Middle frontal gyrus (tissue), 1 donor: Measurements from ENCODE around the gene IFNA4.
"Not testable (repeated sequence)": the region's sequence is repeated elsewhere in the genome, so short reads cannot be mapped to it uniquely, and the experiment has no call there.

ENCODE experiments used
- DNase-seq: peaks from one replicate; pipeline ENCODE4 v3.0.0-alpha.2; 2015; ENCODE audit warnings: low spot score; ENCODE audit errors: extremely low spot score

Gene IFNA4

GRCh38 chr9:21187487-21187886, at the start of gene IFNA4:
Gene IFNA4, minus strand, starts transcription at chr9:21187587. Its CDS starts 56 bp downstream, at chr9:21187531.
- DNase-seq, result not testable (repeated sequence)

- DNase-seq, result not testable (repeated sequence)
These were observed 49.0 kb upstream of the IFNA4 start for GRCh38 chr9:21236360-21236714.

GRCh38 chr9:21235468-21236359, 48.3 kb upstream of the IFNA4 start:
- DNase-seq, result peak; percentile 8

- no peak for DNase-seq
These were observed 46.8 kb upstream of the IFNA4 start for GRCh38 chr9:21234153-21234687.

- DNase-seq, result no peak
These were observed 45.9 kb upstream of the IFNA4 start for GRCh38 chr9:21233258-21233657.

- DNase-seq, result no peak
These were observed 40.7 kb upstream of the IFNA4 start, which contains the start of gene IFNA17 for GRCh38 chr9:21228122-21228521. Gene IFNA17, minus strand, starts transcription at chr9:21228222. Its CDS starts 49 bp downstream, at chr9:21228173.

- not testable (repeated sequence) for DNase-seq
These were observed 29.8 kb upstream of the IFNA4 start, which contains the start of gene IFNA16 for GRCh38 chr9:21217211-21217610. Gene IFNA16, minus strand, starts transcription at chr9:21217311. Its CDS starts 6 bp downstream, at chr9:21217305.

GRCh38 chr9:21213411-21214326, 26.3 kb upstream of the IFNA4 start:
- DNase-seq, result not testable (repeated sequence)

GRCh38 chr9:21212160-21212559, 24.8 kb upstream of the IFNA4 start:
- DNase-seq, result not testable (repeated sequence)

GRCh38 chr9:21210782-21211181, 23.4 kb upstream of the IFNA4 start:
- DNase-seq, result not testable (repeated sequence)

- DNase-seq, result no peak
These were observed 22.9 kb upstream of the IFNA4 start for GRCh38 chr9:21210311-21210710.

GRCh38 chr9:21207043-21207442, 19.7 kb upstream of the IFNA4 start, which contains the start of gene IFNA10:
Gene IFNA10, minus strand, starts transcription at chr9:21207143. Its CDS starts 46 bp downstream, at chr9:21207097.
- DNase-seq, result not testable (repeated sequence)

- DNase-seq, result no peak
These were observed 17.8 kb upstream of the IFNA4 start for GRCh38 chr9:21205204-21205603.

- DNase-seq, result not testable (repeated sequence)
These were observed 14.7 kb upstream of the IFNA4 start, which contains the start of gene IFNA7 for GRCh38 chr9:21202105-21202504. Gene IFNA7, minus strand, starts transcription at chr9:21202205. Its CDS starts 40 bp downstream, at chr9:21202165.

- not testable (repeated sequence) for DNase-seq
These were observed 7.7 kb upstream of the IFNA4 start for GRCh38 chr9:21194867-21195776.

GRCh38 chr9:21182810-21183736, 4.3 kb downstream of the IFNA4 start:
- DNase-seq, result not testable (repeated sequence)

GRCh38 chr9:21174671-21175070, 12.7 kb downstream of the IFNA4 start:
- no peak for DNase-seq

GRCh38 chr9:21172156-21172555, 15.2 kb downstream of the IFNA4 start:
- no peak for DNase-seq

- DNase-seq, result no peak
These were observed 16.0 kb downstream of the IFNA4 start for GRCh38 chr9:21171351-21171750.
